ENCODE results near the gene SFMBT2.
A peak's percentile ranks its signal among the peaks of the same experiment; 100 is the strongest.
"Not testable (repeated sequence)": the region's sequence is repeated elsewhere in the genome, so short reads cannot be mapped to it uniquely, and the experiment has no call there.

Gene SFMBT2

GRCh38 chr10:7317786-7318446, 92.9 kb downstream of the SFMBT2 start:
- no peak for DNase-seq

DNA sequence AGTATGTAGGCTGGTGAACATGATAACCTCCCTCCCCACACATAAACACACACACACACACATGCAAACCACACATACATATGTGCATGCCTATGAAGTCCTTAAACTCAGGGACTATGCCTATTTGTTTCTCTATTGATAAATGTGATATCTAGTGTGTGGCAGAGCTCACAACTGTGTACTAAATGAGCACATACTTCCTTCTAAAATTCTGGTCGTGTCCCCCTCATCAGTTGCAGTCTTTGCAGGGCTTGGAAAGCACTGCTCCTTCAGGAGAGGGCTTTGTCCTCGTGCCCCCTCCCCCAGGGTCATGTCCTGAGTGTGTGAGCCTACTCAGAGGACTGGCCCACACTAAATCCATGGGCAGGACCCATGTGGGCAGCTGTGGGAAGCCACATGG, 94.0 kb downstream of the SFMBT2 start:
- no peak for DNase-seq

DNA sequence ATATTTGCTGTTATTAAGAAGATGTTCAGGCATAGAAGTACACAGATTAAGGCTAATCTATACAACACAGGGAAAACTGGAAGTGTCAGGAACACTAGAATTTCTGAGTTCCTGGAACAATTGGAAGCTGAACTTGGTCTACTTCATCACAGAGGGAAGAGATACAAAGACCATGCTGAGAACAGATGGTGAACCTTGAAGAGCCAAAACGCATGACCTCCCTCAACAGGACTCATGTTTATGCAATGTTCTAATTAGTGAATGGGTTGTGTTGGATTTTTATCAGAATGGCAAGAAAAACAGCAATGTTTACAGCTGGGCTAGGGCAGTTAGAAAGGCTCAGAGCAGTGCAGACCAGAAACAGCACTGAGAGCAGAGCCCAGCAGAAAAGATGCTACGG, 94.9 kb downstream of the SFMBT2 start:
- no peak for DNase-seq

DNA sequence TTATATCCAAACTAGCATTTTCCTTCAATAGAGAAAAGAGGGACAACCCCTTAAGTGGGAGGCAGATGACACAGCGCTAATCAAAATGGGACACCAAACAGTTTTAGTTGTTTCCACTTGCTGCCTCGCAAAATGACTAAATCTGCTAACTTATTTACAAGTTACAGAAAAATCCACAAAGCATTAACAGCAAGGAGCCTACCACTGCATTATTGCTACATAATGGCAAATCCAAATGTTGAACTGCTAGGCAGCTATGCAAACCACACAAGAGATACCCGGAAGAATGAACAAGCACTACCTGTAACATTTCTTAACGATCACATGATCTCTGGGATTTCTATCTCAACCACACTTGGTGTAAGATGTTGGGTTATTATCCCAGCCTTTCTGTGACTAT, 96.7 kb downstream of the SFMBT2 start:
- DNase-seq: no peak

- DNase-seq: no peak
Measured at GRCh38 chr10:7312488-7312857, 98.4 kb downstream of the SFMBT2 start.

GRCh38 chr10:7311850-7312487, 98.9 kb downstream of the SFMBT2 start:
- DNase-seq: not testable (repeated sequence)

DNA sequence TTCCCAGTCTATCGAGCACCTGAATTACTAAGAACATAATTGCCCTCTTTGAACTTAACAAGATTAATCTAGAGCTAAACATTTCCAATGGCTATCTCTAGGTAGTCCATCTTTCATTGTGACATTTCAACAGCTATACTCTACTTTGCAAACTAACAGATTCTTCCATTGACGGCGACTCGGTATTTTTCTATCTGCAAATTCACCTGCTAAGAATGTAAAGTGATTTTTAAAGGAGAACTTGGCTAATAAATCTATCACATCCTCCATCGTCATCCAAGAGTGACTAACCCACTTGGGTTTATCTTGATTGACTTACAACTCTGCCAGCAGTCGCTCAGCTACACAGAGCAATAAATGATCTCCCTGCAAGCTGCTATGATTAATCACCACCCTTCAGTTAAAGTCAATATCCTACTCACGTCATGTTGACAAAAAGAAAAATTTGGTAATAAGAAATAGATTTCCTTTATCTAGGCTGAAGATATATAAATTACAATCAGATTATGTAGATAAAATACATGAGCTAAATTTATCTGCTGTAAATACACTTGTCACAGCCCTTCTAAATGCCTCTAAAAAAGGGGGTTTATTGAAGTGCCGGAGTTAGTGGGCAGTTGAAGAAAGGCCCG, 99.5 kb downstream of the SFMBT2 start:
- DNase-seq: no peak

DNA sequence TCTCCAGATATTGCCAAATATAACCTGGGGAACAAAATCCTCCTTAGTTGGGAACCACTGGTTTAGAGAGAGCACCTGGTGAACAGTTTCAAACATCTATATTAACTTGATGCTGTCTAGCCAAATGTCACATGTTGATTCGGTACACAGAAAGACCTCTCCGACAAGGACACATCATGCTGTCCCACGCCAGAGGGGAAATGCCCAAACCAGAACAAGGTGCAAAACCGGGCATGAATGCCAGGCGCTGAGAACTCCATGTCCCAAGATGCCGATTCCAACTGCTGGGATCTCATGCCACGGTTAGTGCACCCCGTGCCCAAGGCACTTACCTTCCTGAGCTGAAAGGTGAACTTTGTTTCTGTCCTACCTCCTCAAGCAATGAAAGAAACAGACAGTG, 100.8 kb downstream of the SFMBT2 start:
- no peak for DNase-seq

- no peak for DNase-seq
Measured at GRCh38 chr10:7308826-7309225, 102.0 kb downstream of the SFMBT2 start.

DNA sequence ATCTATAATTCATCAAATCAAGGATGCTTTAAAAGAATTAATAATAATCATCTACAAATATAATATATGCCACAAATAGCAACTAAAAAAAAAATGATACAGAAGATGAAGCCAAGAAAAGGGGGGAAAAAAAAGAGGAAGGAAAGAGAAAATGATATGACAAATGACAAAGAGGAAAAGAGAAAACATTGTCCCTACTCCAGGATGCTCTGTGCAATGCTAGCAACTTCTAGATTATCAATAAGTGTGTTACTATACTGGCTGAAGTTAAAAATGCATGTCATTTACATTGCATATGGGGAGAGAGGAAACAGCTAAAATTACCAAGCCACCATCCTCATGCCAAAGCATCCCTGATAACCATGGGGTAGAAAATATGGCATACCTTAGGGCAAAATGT, 104.2 kb downstream of the SFMBT2 start:
- DNase-seq: no peak

GRCh38 chr10:7306147-7306546, 104.7 kb downstream of the SFMBT2 start:
- no peak for DNase-seq

DNA sequence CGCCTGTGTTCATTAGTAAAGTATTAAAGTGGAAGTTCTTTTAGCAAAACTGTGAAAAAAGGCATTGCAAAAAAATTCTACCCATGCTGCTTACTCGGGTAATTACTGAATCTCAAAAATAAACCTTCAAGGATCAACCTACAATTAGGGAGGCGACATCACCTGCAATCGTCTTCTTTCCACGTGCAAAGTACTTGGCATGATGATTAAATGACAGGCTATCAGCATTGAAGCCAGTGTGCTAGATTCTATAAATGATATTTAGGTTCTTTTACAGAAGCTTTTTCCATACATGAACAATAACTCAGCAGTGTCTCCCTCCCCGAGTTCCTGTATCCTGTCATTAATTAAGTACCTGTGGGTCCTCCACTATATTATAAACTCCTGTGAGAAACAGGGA, 105.8 kb downstream of the SFMBT2 start:
- no peak for DNase-seq

DNA sequence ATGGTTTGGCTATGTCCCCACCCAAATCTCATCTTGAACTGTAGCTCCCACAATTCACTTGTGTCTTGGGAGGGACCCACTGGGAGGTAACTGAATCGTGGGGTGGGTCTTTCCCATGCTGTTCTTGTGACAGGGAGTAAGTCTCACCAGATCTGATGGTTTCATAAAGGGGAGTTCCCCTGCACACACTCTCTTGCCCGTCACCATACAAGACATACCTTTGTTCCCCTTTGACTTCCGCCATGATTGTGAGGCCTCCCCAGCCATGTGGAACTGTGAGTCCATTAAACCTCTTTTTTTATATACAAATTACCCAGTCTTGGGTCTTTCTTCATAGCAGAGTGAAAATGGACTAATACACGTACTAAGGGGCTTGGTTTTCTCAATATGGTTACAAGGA, 106.7 kb downstream of the SFMBT2 start:
- DNase-seq: no peak

GRCh38 chr10:7302930-7303557, 107.8 kb downstream of the SFMBT2 start:
- DNase-seq: no peak

- DNase-seq: no peak
Measured at GRCh38 chr10:7302392-7302906, 108.4 kb downstream of the SFMBT2 start.

DNA sequence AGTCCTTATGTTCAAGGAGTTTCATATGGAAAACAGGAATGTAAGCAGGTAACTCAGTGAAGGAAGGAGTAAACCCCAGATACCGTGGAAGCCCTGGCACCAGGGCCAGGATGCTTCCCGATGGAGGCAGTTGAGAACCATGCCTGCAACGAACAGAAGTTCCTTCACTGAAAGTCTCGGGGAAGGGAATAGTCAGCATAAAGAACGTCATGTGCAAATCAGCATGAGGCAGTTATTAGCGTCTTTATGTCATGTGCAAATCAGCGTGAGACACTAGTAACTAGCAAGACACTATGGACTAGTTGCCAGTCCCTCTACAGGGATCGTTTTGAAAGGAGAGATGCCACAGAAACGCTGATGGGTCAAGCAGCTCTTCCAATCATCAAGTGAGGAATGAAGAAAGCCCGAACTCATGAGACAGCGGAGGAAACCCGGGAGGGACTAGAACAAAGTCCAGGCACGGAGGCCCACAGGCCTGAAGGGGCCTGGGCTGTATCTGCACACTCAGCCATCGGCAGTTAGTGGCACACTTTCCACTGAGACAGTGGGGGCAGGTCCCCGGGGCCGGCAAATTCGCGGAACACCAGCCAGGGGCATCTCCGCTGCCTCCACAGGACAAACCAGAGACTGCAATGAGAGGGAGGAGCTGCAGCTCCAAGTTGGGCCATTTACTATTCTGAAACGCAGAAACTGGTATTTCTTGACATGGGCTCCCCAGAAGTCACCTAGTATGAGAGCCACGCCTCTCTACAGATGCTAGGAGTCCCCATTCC, 109.6 kb downstream of the SFMBT2 start:
- no peak for DNase-seq

DNA sequence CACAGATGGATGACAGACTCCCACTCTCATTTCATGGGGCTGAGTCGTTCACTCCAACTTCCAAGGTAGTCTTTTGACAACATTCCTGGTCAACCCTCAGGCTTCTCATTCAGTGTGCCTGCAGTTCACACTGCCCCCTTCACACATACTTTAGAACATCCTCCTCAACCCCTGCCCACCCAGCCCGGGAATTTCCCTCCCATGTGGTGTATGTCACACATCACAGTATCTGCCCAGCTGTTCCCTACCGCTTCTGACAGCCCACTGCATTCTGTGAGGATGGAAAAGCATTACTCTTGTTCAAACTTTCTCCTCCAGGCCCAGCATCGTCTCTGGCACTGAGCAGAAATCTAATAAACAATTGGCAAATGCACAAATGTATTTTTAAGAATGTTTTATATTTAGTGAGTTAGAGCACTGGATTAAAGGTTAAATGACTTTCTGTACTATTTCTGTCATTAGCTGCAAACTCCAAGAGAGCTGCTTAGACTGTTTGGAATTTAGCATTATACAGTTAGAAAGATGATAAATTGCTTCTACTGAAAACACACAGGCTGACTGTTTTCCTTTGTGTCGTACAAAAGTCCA, 110.4 kb downstream of the SFMBT2 start:
- DNase-seq: peak; percentile 43

DNA sequence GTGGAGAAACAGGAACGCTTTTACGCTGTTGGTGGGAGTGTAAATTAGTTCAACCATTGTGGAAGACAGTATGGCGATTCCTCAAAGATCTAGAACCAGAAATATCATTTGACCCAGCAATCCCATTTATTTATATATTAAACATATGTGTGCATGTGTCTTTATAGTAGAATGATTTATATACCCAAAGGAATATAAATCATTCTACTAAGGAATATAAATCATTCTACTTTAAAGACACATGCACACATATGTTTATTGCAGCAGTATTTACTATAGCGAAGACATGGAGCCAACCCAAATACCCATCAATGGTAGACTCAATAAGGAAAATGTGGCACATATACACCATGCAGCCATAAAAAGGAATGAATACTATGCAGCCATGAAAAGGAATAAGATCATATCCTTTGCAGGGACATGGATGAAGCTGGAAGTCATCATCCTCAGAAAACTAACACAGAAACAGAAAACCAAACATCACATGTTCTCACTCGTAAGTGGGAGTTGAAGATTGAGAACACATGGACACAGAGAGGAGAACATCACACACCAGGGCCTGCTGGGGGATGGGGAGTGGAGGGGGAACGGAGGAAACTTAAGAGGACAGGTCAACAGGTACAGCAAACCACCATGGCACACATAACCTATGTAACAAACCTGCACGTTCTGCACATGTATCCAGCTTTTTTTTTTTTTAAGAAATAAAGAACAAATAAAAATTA, 111.1 kb downstream of the SFMBT2 start:
- DNase-seq: not testable (repeated sequence)

- no peak for DNase-seq
Measured at GRCh38 chr10:7298495-7298894, 112.3 kb downstream of the SFMBT2 start.

DNA sequence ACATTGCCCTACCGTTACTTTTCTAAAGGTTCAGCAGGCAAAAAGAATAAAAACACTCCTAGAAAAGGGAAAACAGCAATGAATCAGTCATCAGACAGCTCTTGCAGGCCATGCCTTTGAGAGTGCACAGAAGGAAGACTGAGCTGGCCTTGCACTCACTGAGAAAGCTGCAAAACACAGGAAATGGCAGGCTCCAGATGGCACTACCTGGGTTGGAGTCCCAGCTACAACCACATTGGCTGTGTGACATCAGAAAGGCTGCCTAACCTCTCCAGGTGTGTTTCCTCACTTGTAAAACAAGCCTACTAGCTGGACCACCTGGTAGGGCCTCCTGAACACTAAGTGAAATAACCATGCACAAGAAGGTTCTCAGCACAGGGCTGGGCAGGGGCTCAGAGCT, 113.7 kb downstream of the SFMBT2 start:
- no peak for DNase-seq

DNA sequence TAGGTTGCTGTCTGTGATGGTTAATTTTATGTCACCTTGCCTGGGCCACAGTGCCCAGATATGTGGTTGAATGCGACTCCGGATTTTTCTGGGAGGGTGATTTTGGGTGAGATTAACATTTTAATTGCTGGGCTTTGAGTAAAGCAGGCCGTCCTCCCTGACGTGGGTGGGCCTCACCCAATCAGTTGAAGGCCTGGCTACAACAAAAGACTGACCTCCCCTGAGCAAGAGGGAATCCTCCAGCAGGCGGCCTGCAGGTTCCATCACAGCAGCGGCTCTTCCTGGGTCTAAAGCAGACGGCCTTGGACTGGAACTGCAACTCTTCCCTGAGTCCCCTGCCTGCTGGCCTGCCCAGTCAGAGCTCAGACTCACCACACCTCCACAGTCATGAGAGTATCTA, 114.2 kb downstream of the SFMBT2 start:
- DNase-seq: no peak

- no peak for DNase-seq
Measured at GRCh38 chr10:7296076-7296475, 114.8 kb downstream of the SFMBT2 start.
